CD14-positive monocyte (primary cell): Measurements from ENCODE around the gene XYLT1. TPM values are rescaled to one million over a fixed set of nuclear protein-coding genes. Genes with fewer than 3 reads are reported as not detected.

ENCODE experiments used
- DNase-seq, 3 donors: peaks; one replicate each; pipeline ENCODE4 v3.0.0-alpha.2; 2011 to 2022
- H2AFZ ChIP-seq: 2 replicates; pipeline ENCODE4 v1.6.0; 2012; ENCODE audit warnings: mild to moderate bottlenecking, low read depth, low read length, inconsistent platforms; ENCODE audit not compliant: insufficient read depth, poor library complexity, severe bottlenecking
- H3K27ac ChIP-seq, 2 donors: 1 replicate in 1 of 2; 2 replicates in 1 of 2; pipeline ENCODE4 v1.5.1; 2012 to 2013; ENCODE audit warnings: low read length in 2 of 2, control low read depth in 1 of 2, inconsistent platforms in 1 of 2, low read depth in 1 of 2, mild to moderate bottlenecking in 1 of 2
- H3K27me3 ChIP-seq, 2 donors: one replicate each; pipeline versions ENCODE4 v1.6.0 to v1.6.1; 2011 to 2013; ENCODE audit warnings: low read length in 2 of 2; ENCODE audit not compliant: control insufficient read depth in 2 of 2, insufficient read depth in 2 of 2
- H3K36me3 ChIP-seq, 2 donors: replicated peaks in 1 of 2; 1 replicate in 1 of 2; 2 replicates in 1 of 2; pipeline versions ENCODE4 v1.5.1 to v1.6.1; 2012 to 2013; ENCODE audit warnings: low read length in 2 of 2, control low read depth in 1 of 2, inconsistent platforms in 1 of 2, mild to moderate bottlenecking in 1 of 2; ENCODE audit not compliant: insufficient read depth in 2 of 2, control insufficient read depth in 1 of 2
- H3K4me1 ChIP-seq, 2 donors: 1 replicate in 1 of 2; 2 replicates in 1 of 2; pipeline versions ENCODE4 v1.5.1 to v1.6.1; 2012 to 2013; ENCODE audit warnings: low read length in 2 of 2, control low read depth in 1 of 2, inconsistent platforms in 1 of 2, mild to moderate bottlenecking in 1 of 2, moderate library complexity in 1 of 2; ENCODE audit not compliant: insufficient read depth in 2 of 2, control insufficient read depth in 1 of 2
- H3K4me2 ChIP-seq: replicated peaks from 2 replicates; pipeline ENCODE3; 2012; ENCODE audit warnings: low read length, moderate library complexity, mild to moderate bottlenecking; ENCODE audit not compliant: poor library complexity, severe bottlenecking; ENCODE audit errors: extremely low read depth
- H3K4me3 ChIP-seq, 3 experiments: fragments of 200-600 bp in 1 of 3; sonication (generic) in 1 of 3; replicated peaks in 1 of 3; 1 replicate in 2 of 3; 2 replicates in 1 of 3; pipeline ENCODE4 v1.5.1; 2011 to 2013; ENCODE audit warnings: low read length in 3 of 3, mild to moderate bottlenecking in 3 of 3, control low read depth in 2 of 3, low read depth in 2 of 3, inconsistent platforms in 1 of 3, moderate library complexity in 1 of 3
- H3K79me2 ChIP-seq: 2 replicates; pipeline ENCODE4 v1.6.0; 2012; ENCODE audit warnings: mild to moderate bottlenecking, control low read depth, inconsistent platforms, low read length, moderate library complexity; ENCODE audit not compliant: insufficient read depth
- H3K9ac ChIP-seq: 2 replicates; pipeline ENCODE4 v1.6.0; 2017; ENCODE audit warnings: low read length, mild to moderate bottlenecking; ENCODE audit not compliant: insufficient read depth, poor library complexity, severe bottlenecking
- H3K9me3 ChIP-seq, 2 donors: replicated peaks in 1 of 2; 1 replicate in 1 of 2; 2 replicates in 1 of 2; pipeline versions ENCODE4 v1.5.1 to v1.6.1; 2012 to 2013; ENCODE audit warnings: low read length in 2 of 2, control low read depth in 1 of 2; ENCODE audit not compliant: control insufficient read depth in 1 of 2, insufficient read depth in 1 of 2
- H4K20me1 ChIP-seq: 2 replicates; pipeline ENCODE4 v1.6.0; 2012; ENCODE audit warnings: mild to moderate bottlenecking, low read length, control low read depth, moderate library complexity; ENCODE audit not compliant: insufficient read depth
- H3K27ac Mint-ChIP-seq, 7 donors: one replicate each; pipeline ENCODE4 v1.8.0; 2020; ENCODE audit warnings: mild to moderate bottlenecking in 7 of 7, mixed read lengths in 7 of 7, moderate library complexity in 6 of 7, inconsistent platforms in 2 of 7
- H3K27me3 Mint-ChIP-seq, 3 donors: one replicate each; pipeline ENCODE4 v1.8.0; 2021 to 2022; ENCODE audit warnings: low read depth in 3 of 3, mild to moderate bottlenecking in 3 of 3, mixed read lengths in 3 of 3, moderate library complexity in 3 of 3, inconsistent platforms in 1 of 3
- H3K36me3 Mint-ChIP-seq, 2 donors: one replicate each; pipeline ENCODE4 v1.8.0; 2020; ENCODE audit warnings: mixed read lengths in 2 of 2, inconsistent platforms in 1 of 2, mild to moderate bottlenecking in 1 of 2
- H3K4me1 Mint-ChIP-seq: one replicate; pipeline ENCODE4 v1.8.0; 2020; ENCODE audit warnings: mild to moderate bottlenecking, mixed read lengths
- H3K4me3 Mint-ChIP-seq, 2 donors: one replicate each; pipeline ENCODE4 v1.8.0; 2020; ENCODE audit warnings: mild to moderate bottlenecking in 2 of 2, mixed read lengths in 2 of 2, moderate library complexity in 1 of 2
- H3K9me3 Mint-ChIP-seq, 7 donors: one replicate each; pipeline ENCODE4 v1.8.0; 2020 to 2022; ENCODE audit warnings: mixed read lengths in 7 of 7, mild to moderate bottlenecking in 6 of 7, moderate library complexity in 6 of 7, inconsistent platforms in 2 of 7
- CTCF ChIP-seq: fragments of 200-600 bp; IDR thresholded peaks from one replicate; pipeline ENCODE4 v1.8.0; 2022; ENCODE audit warnings: antibody characterized with exemption, mild to moderate bottlenecking
- WGBS: methylation state at CpG from one replicate; pipeline ENCODE4 v1.1.5; 2013; ENCODE audit warnings: missing lambda C conversion rate; ENCODE audit not compliant: insufficient coverage; 5-methylcytosine and 5-hydroxymethylcytosine counted together
- intact Hi-C, 2 donors: fragments of 100-400 bp; cut with micrococcal nuclease; formaldehyde crosslinking; loops; one replicate each; pipeline versions ENCODE4 v1.15.0 to v1.15.1; 2023
- polyA plus RNA-seq, 3 donors: library from polyadenylated mRNA; depleted of rRNA in 1 of 3; unstranded in 2 of 3; stranded (reverse) in 1 of 3; fragments of 300-500 nt in 2 of 3; fragments of >200 nt in 1 of 3; fragmentation: Illumina TruSeq in 2 of 3; gene quantifications; 1 replicate in 2 of 3; 2 replicates in 1 of 3; pipeline ENCODE4 v1.2.3, GENCODE V29; 2012 to 2021

Gene XYLT1
- polyA plus RNA-seq, 3 donors: 0.51 to 9.4 (median 1.6) TPM

GRCh38 chr16:17237350-17237944, 233.3 kb downstream of the XYLT1 start:
- H3K4me1 ChIP-seq: peaks cover 42 to 47% of the 10 kb centered on the region in 2 donors
- peaks cover 16 to 29% of the 10 kb centered on the region in 2 donors for H3K36me3 Mint-ChIP-seq
- peaks cover 53% of the 10 kb centered on the region for H3K79me2 ChIP-seq
- H3K27me3 ChIP-seq: no peaks in the 10 kb centered on the region
- no peaks in the 10 kb centered on the region for H3K9me3 ChIP-seq
- H3K9ac ChIP-seq: no peak overlapping the region
- peak overlapping the region in 1 of 3 experiments; percentile 14 for H3K4me3 ChIP-seq
- peak overlapping the region; percentile 76 to 93 (median 86) for H3K27ac Mint-ChIP-seq
- H3K27me3 Mint-ChIP-seq: peaks cover 0 to 1% (median 0%) of the 10 kb centered on the region in 3 donors
- TF ChIP-seq CTCF: no peak
- intact Hi-C loops: no loop called here
- peaks cover 0 to 2% of the 10 kb centered on the region in 2 donors for H3K36me3 ChIP-seq
- H3K9me3 Mint-ChIP-seq: peaks cover 0 to 8% (median 0%) of the 10 kb centered on the region in 7 donors
- no peak overlapping the region for H2AFZ ChIP-seq
- peaks cover 28% of the 10 kb centered on the region for H4K20me1 ChIP-seq
- peak overlapping the region; percentile 46 to 78 for H3K27ac ChIP-seq
- DNase-seq: peak in 1 of 3 donors; percentile 24
- H3K4me3 Mint-ChIP-seq: no peak overlapping the region
- peaks cover 55% of the 10 kb centered on the region for H3K4me1 Mint-ChIP-seq
- 44% methylated on average over 2 of the region's 8 CpGs for WGBS
- H3K4me2 ChIP-seq: peak overlapping the region; percentile 52

GRCh38 chr16:17235147-17235815, 235.5 kb downstream of the XYLT1 start:
- H3K4me3 Mint-ChIP-seq: peak overlapping the region in 1 of 2 donors; percentile 31
- H3K9me3 Mint-ChIP-seq: peaks cover 0 to 8% (median 0%) of the 10 kb centered on the region in 7 donors
- H3K4me1 ChIP-seq: peaks cover 42 to 47% of the 10 kb centered on the region in 2 donors
- H3K9me3 ChIP-seq: no peaks in the 10 kb centered on the region
- peaks cover 16 to 24% of the 10 kb centered on the region in 2 donors for H3K36me3 Mint-ChIP-seq
- intact Hi-C loops: no loop called here
- no peak overlapping the region for H3K9ac ChIP-seq
- H3K27me3 ChIP-seq: no peaks in the 10 kb centered on the region
- no peak for TF ChIP-seq CTCF
- H3K36me3 ChIP-seq: peaks cover under 1 to 6% of the 10 kb centered on the region in 2 donors
- peak overlapping the region in 1 of 3 experiments; percentile 1 for H3K4me3 ChIP-seq
- H3K79me2 ChIP-seq: peaks cover 38% of the 10 kb centered on the region
- peak overlapping the region in 1 of 2 donors; percentile 15 for H3K27ac ChIP-seq
- H3K4me2 ChIP-seq: peak overlapping the region; percentile 5
- H3K27ac Mint-ChIP-seq: peak overlapping the region in 4 of 7 donors; percentile 31 to 77 (median 72)
- WGBS: 6% methylated on average over 7 of the region's 10 CpGs
- no peak overlapping the region for H2AFZ ChIP-seq
- H4K20me1 ChIP-seq: peaks cover 29% of the 10 kb centered on the region
- H3K27me3 Mint-ChIP-seq: peaks cover 0 to 1% (median under 1%) of the 10 kb centered on the region in 3 donors
- peaks cover 47% of the 10 kb centered on the region for H3K4me1 Mint-ChIP-seq
- DNase-seq: peak; percentile 56 to 65 (median 60)
